Occipital lobe (tissue), 3 donors: Measurements from ENCODE around the gene BDH1. TPM values are rescaled to one million over a fixed set of nuclear protein-coding genes. Genes with fewer than 3 reads are reported as not detected.

Source experiments
- DNase-seq: peaks from one replicate; lab custom pipeline; 2025; lab: John Stamatoyannopoulos, UW
- small RNA-seq: library from RNA; depleted of rRNA; stranded (forward); fragments of <200 nt; gene quantifications from one replicate; pipeline ENCODE3, GENCODE V24; 2014
- total RNA-seq: library from RNA; depleted of rRNA; stranded (reverse); fragments of >200 nt; gene quantifications from one replicate; pipeline ENCODE4 v1.2.3, GENCODE V29; 2014

Gene BDH1
- total RNA-seq, 1 donor from 2014 or later: 10.8 TPM

- no peak for DNase-seq
These were observed 93.0 kb downstream of the BDH1 start for GRCh38 chr3:197462808-197463207.

DNA sequence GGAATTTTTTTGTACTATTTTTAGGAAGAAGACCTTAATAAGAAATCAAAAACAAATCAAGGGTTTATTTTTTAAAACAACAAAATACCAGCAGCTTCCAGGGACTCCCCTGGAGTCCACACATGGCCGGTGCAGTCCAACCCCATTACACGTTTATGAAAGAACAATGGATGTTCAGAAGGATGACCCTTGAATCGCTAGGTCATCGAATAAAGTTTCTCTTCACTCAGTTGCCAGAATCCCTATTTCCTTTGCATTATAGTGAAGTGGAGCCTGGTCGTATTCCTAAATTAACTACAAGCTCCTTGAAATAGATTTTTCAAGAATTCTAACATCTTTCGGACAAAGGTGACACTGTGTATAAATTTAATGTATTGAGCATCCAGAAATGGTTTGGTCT, 95.1 kb downstream of the BDH1 start:
- no peak for DNase-seq

DNA sequence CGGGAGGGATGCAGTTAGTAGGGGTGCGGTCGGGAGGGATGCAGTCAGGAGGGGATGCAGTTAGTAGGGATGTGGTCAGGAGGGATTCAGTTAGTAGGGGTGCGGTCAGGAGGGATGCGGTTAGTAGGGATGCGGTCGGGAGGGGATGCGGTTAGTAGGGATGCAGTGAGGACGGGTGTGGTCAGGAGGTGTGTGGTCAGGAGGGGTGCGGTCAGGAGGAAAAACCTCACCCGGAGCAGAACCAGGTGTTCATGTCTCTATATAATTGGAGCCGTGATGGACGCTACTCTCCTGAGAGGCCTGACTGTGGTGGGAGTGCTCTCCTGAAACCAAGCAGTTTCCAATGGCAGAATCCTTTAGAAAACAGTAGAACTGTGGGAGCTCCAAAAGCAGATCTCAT, 95.8 kb downstream of the BDH1 start:
- DNase-seq: no peak

Small RNA genes lying within 50 kb of the gene (small RNA-seq; reads per million reads assigned to genes)
- not detected for gene AC132008.1

Other genes starting within 250 kb of the BDH1 start
- 29.3 TPM for gene RUBCN, start 180.9 kb upstream of the BDH1 start, total RNA-seq
- gene FYTTD1, start 193.9 kb upstream of the BDH1 start, total RNA-seq: 67.4 TPM
- gene LRCH3, start 235.3 kb upstream of the BDH1 start, total RNA-seq: 71.4 TPM